ENCODE results near the gene EEF1B2.
"Not testable (repeated sequence)": the region's sequence is repeated elsewhere in the genome, so short reads cannot be mapped to it uniquely, and the experiment has no call there.

Gene EEF1B2

DNA sequence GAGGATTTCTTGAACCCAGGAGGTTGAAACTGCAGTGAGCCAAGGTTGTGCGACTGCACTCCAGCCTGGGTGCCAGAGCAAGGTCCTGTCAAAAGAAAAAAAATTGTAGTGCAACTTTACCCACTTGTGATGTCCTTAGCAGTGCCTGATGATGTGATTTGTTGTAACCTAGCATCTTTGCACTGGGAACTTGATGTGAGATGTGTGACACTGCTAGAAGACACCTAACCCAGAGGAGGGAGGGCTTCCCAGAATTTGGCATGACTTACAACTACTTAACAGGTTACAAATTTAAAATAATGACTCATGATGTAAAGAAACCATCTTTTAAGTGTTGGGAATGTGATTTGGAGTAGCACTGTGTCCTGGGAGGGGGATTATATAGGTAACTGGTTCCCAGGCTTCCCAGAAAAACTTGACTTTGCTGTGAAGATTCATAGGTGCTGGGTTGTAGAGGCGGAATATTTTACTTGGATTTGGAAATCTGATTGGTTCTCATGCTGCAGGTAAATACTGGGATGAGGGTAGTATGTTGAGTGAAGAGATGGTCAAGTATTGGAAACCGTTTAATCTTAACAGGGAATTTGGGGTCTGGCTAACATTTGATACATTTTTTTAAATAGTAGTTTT is 3.7 kb downstream of the EEF1B2 start:
- TF ChIP-seq ISL1 (CRISPR knock-in tag; IDR thresholded peaks at IDR 0.05) (no peak), RARB (CRISPR knock-in tag; IDR thresholded peaks at IDR 0.05) (no peak), BACH2 (CRISPR knock-in tag; IDR thresholded peaks at IDR 0.05; ENCODE audit: borderline replicate concordance) (no peak), ZFP30 (CRISPR knock-in tag; IDR thresholded peaks at IDR 0.05) (no peak), ZNF70 (CRISPR knock-in tag; IDR thresholded peaks at IDR 0.05) (no peak), TCF4 (CRISPR knock-in tag; IDR thresholded peaks at IDR 0.05; ENCODE audit: borderline replicate concordance) (no peak), TOX (CRISPR knock-in tag; IDR thresholded peaks at IDR 0.05; ENCODE audit: borderline replicate concordance) (no peak), ZNF8 (CRISPR knock-in tag; IDR thresholded peaks at IDR 0.05) (no peak), ZFP3 (CRISPR knock-in tag; IDR thresholded peaks at IDR 0.05) (no peak), OSR1 (CRISPR knock-in tag; IDR thresholded peaks at IDR 0.05) (no peak), ESRRG (CRISPR knock-in tag; IDR thresholded peaks at IDR 0.05) (no peak), SNAI2 (CRISPR knock-in tag; IDR thresholded peaks at IDR 0.05) (no peak), GLIS3 (CRISPR knock-in tag; IDR thresholded peaks at IDR 0.05) (no peak), CSDC2 (CRISPR knock-in tag; IDR thresholded peaks at IDR 0.05) (no peak), ARNTL (CRISPR knock-in tag; IDR thresholded peaks at IDR 0.05; ENCODE audit: borderline replicate concordance, low read depth) (no peak)
- TF ChIP-seq, protein P1, sequence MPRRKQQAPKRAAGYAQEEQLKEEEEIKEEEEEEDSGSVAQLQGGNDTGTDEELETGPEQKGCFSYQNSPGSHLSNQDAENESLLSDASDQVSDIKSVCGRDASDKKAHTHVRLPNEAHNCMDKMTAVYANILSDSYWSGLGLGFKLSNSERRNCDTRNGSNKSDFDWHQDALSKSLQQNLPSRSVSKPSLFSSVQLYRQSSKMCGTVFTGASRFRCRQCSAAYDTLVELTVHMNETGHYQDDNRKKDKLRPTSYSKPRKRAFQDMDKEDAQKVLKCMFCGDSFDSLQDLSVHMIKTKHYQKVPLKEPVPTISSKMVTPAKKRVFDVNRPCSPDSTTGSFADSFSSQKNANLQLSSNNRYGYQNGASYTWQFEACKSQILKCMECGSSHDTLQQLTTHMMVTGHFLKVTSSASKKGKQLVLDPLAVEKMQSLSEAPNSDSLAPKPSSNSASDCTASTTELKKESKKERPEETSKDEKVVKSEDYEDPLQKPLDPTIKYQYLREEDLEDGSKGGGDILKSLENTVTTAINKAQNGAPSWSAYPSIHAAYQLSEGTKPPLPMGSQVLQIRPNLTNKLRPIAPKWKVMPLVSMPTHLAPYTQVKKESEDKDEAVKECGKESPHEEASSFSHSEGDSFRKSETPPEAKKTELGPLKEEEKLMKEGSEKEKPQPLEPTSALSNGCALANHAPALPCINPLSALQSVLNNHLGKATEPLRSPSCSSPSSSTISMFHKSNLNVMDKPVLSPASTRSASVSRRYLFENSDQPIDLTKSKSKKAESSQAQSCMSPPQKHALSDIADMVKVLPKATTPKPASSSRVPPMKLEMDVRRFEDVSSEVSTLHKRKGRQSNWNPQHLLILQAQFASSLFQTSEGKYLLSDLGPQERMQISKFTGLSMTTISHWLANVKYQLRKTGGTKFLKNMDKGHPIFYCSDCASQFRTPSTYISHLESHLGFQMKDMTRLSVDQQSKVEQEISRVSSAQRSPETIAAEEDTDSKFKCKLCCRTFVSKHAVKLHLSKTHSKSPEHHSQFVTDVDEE (CRISPR knock-in tag; IDR thresholded peaks at IDR 0.05), result no peak
- TF ChIP-seq, protein P2, sequence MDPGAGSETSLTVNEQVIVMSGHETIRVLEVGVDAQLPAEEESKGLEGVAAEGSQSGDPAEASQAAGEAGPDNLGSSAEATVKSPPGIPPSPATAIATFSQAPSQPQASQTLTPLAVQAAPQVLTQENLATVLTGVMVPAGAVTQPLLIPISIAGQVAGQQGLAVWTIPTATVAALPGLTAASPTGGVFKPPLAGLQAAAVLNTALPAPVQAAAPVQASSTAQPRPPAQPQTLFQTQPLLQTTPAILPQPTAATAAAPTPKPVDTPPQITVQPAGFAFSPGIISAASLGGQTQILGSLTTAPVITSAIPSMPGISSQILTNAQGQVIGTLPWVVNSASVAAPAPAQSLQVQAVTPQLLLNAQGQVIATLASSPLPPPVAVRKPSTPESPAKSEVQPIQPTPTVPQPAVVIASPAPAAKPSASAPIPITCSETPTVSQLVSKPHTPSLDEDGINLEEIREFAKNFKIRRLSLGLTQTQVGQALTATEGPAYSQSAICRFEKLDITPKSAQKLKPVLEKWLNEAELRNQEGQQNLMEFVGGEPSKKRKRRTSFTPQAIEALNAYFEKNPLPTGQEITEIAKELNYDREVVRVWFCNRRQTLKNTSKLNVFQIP (CRISPR knock-in tag; IDR thresholded peaks at IDR 0.05; ENCODE audit: borderline replicate concordance, low read depth), result no peak
- TF ChIP-seq, protein P3, sequence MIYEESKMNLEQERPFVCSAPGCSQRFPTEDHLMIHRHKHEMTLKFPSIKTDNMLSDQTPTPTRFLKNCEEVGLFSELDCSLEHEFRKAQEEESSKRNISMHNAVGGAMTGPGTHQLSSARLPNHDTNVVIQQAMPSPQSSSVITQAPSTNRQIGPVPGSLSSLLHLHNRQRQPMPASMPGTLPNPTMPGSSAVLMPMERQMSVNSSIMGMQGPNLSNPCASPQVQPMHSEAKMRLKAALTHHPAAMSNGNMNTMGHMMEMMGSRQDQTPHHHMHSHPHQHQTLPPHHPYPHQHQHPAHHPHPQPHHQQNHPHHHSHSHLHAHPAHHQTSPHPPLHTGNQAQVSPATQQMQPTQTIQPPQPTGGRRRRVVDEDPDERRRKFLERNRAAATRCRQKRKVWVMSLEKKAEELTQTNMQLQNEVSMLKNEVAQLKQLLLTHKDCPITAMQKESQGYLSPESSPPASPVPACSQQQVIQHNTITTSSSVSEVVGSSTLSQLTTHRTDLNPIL (CRISPR knock-in tag; IDR thresholded peaks at IDR 0.05; ENCODE audit: low read depth), result no peak
- TF ChIP-seq, protein P4, sequence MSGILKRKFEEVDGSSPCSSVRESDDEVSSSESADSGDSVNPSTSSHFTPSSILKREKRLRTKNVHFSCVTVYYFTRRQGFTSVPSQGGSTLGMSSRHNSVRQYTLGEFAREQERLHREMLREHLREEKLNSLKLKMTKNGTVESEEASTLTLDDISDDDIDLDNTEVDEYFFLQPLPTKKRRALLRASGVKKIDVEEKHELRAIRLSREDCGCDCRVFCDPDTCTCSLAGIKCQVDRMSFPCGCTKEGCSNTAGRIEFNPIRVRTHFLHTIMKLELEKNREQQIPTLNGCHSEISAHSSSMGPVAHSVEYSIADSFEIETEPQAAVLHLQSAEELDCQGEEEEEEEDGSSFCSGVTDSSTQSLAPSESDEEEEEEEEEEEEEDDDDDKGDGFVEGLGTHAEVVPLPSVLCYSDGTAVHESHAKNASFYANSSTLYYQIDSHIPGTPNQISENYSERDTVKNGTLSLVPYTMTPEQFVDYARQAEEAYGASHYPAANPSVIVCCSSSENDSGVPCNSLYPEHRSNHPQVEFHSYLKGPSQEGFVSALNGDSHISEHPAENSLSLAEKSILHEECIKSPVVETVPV (CRISPR knock-in tag; IDR thresholded peaks at IDR 0.05), result no peak
- TF ChIP-seq, protein P5, sequence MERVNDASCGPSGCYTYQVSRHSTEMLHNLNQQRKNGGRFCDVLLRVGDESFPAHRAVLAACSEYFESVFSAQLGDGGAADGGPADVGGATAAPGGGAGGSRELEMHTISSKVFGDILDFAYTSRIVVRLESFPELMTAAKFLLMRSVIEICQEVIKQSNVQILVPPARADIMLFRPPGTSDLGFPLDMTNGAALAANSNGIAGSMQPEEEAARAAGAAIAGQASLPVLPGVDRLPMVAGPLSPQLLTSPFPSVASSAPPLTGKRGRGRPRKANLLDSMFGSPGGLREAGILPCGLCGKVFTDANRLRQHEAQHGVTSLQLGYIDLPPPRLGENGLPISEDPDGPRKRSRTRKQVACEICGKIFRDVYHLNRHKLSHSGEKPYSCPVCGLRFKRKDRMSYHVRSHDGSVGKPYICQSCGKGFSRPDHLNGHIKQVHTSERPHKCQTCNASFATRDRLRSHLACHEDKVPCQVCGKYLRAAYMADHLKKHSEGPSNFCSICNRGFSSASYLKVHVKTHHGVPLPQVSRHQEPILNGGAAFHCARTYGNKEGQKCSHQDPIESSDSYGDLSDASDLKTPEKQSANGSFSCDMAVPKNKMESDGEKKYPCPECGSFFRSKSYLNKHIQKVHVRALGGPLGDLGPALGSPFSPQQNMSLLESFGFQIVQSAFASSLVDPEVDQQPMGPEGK (CRISPR knock-in tag; IDR thresholded peaks at IDR 0.05; ENCODE audit: borderline replicate concordance), result no peak
- no peak for ATAC-seq

DNA sequence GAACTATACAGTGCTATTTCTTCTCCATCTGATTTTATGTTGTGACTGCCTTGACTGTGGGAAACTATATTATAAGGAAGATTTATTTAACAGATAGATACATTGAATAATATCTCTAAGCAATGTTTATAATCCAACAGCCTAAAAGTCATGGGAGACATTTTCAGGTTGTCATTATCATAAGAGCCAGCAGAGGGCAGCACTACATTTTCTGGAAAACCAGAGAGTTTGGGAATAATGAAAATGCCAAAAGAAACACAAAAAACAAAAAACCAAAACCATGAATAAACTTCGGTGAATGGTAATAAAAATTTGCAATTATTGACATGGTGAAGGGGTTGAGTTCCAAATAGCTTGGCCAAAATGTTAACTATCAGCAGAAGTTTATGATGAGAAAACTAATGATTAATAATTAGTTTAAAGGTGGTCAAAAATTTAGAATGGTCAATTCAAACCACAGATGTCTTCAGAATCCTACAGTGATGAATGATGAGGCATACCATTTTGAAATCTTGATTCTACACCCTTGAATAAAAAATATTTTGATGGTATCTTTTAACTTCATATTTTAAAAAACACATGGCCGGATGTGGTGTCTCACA is 4.7 kb downstream of the EEF1B2 start:
- no peak for ATAC-seq
- TF ChIP-seq, protein P4 (CRISPR knock-in tag; IDR thresholded peaks at IDR 0.05), result no peak
- no peak for TF ChIP-seq ZNF70 (CRISPR knock-in tag; IDR thresholded peaks at IDR 0.05)

DNA sequence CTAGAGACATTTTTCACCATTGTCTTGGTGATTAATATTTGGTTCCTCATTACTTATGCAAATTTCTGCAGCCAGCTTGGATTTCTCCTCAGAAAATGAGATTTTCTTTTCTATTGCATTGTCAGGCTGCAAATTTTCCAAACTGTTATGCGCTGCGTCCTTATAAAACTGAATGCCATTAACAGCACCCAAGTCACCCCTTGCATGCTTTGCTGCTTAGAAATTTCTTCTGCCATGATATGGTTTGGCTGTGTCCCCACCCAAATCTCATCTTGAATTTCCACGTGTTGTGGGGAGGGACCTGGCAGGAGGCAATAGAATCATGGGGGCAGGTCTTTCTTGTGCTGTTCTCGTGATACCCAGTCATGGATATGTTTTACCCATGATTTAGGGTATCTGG is 8.5 kb downstream of the EEF1B2 start:
- ATAC-seq, result not testable (repeated sequence)

DNA sequence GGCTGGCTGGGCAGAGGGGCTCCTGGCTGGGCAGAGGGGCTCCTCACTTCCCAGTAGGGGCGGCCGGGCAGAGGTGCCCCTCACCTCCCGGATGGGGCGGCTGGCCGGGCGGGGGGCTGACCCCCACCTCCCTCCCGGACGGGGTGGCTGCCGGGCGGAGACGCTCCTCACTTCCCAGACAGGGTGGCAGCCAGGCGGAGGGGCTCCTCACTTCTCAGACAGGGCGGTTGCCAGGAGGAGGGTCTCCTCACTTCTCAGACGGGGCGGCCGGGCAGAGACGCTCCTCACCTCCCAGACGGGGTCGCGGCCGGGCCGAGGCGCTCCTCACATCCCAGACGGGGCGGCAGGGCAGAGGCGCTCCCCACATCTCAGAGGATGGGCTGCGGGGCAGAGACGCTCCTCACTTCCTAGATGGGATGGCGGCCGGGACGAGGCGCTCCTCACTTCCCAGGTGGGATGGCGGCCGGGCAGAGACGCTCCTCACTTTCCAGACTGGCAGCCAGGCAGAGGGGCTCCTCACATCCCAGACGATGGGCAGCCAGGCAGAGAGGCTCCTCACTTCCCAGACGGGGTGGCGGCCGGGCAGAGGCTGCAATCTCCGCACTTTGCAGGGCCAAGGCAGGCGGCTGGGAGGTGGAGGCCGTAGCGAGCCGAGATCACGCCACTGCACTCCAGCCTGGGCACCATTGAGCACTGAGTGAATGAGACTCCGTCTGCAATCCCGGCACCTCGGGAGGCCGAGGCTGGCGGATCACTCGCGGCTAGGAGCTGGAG is 12.1 kb downstream of the EEF1B2 start:
- not testable (repeated sequence) for ATAC-seq
